ENCODE measurements around the gene DIDO1. TPM values are rescaled to one million over a fixed set of nuclear protein-coding genes. Genes with fewer than 3 reads are reported as not detected.

DIDO1 gene
- total and polyA plus RNA-seq, 9 of the 15 experiments (the other 6 are each of a cell fraction or from before 2014, with no cell fraction given) = 4.4 to 46.8 (median 31.2) TPM

- Histone ChIP-seq H3K27ac (ENCODE audit: extremely low read depth, low read depth, low read length) (no peak overlapping the region), H3K36me3 (ENCODE audit: control insufficient read depth, insufficient read depth, low read length) (peaks cover 81% of the 10 kb centered on the region), H2AFZ (ENCODE audit: low read depth, low read length) (no peak overlapping the region), H3K27me3 (ENCODE audit: control insufficient read depth in 2 of 2, insufficient read depth in 2 of 2, low read length in 2 of 2) (no peaks in the 10 kb centered on the region), H3K9me1 (ENCODE audit: control insufficient read depth, insufficient read depth, low read length) (peaks cover 9% of the 10 kb centered on the region), H3K4me2 (ENCODE audit: insufficient read depth, low read length) (no peak overlapping the region), H3K9me3 (replicated peaks; ENCODE audit: control insufficient read depth, insufficient read depth, low read depth, low read length) (no peaks in the 10 kb centered on the region), H4K20me1 (replicated peaks; ENCODE audit: control insufficient read depth, insufficient read depth, low read length) (peaks cover 32% of the 10 kb centered on the region), H3K4me1 (replicated peaks in 1 of 2; ENCODE audit: control insufficient read depth in 2 of 2, insufficient read depth in 2 of 2, low read length in 2 of 2) (peaks cover 5 to 7% of the 10 kb centered on the region in 2 experiments; a peak in 4 of 5 replicates), H3K9ac (ENCODE audit: insufficient read depth in 1 of 2, low read depth in 2 of 2, low read length in 2 of 2) (no peak overlapping the region), H3K4me3 (no peak overlapping the region), H3K79me2 (ENCODE audit: control insufficient read depth, insufficient read depth, low read length) (peaks cover 83% of the 10 kb centered on the region)
- BruUV-seq (replicated peaks) = no TSS peak
- FAIRE-seq (no peak), ATAC-seq (no peak), DNase-seq (ENCODE audit: extremely low read depth in 1 of 4, low spot score in 3 of 4) (no peak)
- no peak for TF ChIP-seq CTBP1 (IDR thresholded peaks at IDR 0.05; ENCODE audit: borderline replicate concordance)
- TF ChIP-seq ZNF609 (CRISPR knock-in tag; IDR thresholded peaks at IDR 0.05; ENCODE audit: borderline replicate concordance) = no peak
- TF ChIP-seq U2AF2 (optimal IDR thresholded peaks at IDR 0.05; ENCODE audit: low read depth, low read length) = no peak
- no peak for TF ChIP-seq HDAC3 (IDR thresholded peaks at IDR 0.05; ENCODE audit: borderline replicate concordance, partially characterized antibody)
- TF ChIP-seq EWSR1 (IDR thresholded peaks at IDR 0.05; ENCODE audit: borderline replicate concordance, low read depth, partially characterized antibody) = no peak
- TF ChIP-seq, protein P1, sequence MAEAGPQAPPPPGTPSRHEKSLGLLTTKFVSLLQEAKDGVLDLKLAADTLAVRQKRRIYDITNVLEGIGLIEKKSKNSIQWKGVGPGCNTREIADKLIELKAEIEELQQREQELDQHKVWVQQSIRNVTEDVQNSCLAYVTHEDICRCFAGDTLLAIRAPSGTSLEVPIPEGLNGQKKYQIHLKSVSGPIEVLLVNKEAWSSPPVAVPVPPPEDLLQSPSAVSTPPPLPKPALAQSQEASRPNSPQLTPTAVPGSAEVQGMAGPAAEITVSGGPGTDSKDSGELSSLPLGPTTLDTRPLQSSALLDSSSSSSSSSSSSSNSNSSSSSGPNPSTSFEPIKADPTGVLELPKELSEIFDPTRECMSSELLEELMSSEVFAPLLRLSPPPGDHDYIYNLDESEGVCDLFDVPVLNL (CRISPR knock-in tag; IDR thresholded peaks at IDR 0.05; ENCODE audit: low read depth) = no peak
- no peak for TF ChIP-seq HINFP (tag; conservative IDR thresholded peaks at IDR 0.05; ENCODE audit: low read depth)
- POLR2A ChIA-PET = interaction anchor here (0.5 to 6.5 kb wide), 4 partner anchors 9 to 88 kb away, joined by 3 to 45 read pairs (median 6); partner anchors contain the start of gene DIDO1
- WGBS (ENCODE audit: insufficient coverage, low coverage, missing lambda C conversion rate) = 98% methylated on average over 9 of the region's 10 CpGs
- CTCF ChIA-PET (ENCODE audit: low intra/inter-chr PET ratio) = no interaction called here
- intact Hi-C loops (cut with micrococcal nuclease) (no loop called here), in situ Hi-C loops (cut with MboI) (no loop called here)
These were observed 14.5 kb downstream of the DIDO1 start for GRCh38 chr20:62911701-62912280.

Measured in K562 (cell line).